GM23338 (cell line): ENCODE measurements around the gene PROS1.

ENCODE experiments used
- CREB1 ChIP-seq: fragments of 250-450 bp; sonication (Bioruptor Pico); IDR thresholded peaks from 2 replicates; pipeline ENCODE4 v1.5.0; 2020; ENCODE audit warnings: low read depth, mild to moderate bottlenecking, moderate library complexity
- CTCF ChIP-seq, 2 experiments: fragments of 200-600 bp in 1 of 2; sonication (generic) in 1 of 2; conservative IDR thresholded peaks; 2 replicates each; pipeline versions ENCODE4 v1.5.1 to v1.6.1; 2016 to 2017; ENCODE audit warnings: antibody characterized with exemption in 2 of 2, low read depth in 2 of 2, mild to moderate bottlenecking in 2 of 2, moderate library complexity in 1 of 2
- ETS1 ChIP-seq: IDR thresholded peaks from 2 replicates; pipeline ENCODE4 v1.6.1; 2016; ENCODE audit warnings: antibody characterized with exemption
- EZH2 ChIP-seq: fragments of 200-600 bp; sonication (generic); IDR thresholded peaks from one replicate; pipeline ENCODE4 v1.8.0; 2017; ENCODE audit warnings: antibody characterized with exemption, mild to moderate bottlenecking, low read depth; ENCODE audit not compliant: unreplicated experiment
- EZH2phosphoT487 ChIP-seq: fragments of 200-600 bp; sonication (generic); IDR thresholded peaks from one replicate; pipeline ENCODE4 v1.8.1; 2018; ENCODE audit warnings: antibody characterized with exemption; ENCODE audit not compliant: unreplicated experiment
- POLR2AphosphoS5 ChIP-seq: IDR thresholded peaks from 2 replicates; pipeline ENCODE4 v1.6.1; 2016; ENCODE audit warnings: antibody characterized with exemption, low read depth
- REST ChIP-seq: IDR thresholded peaks from one replicate; pipeline ENCODE4 v1.6.1; 2018; ENCODE audit warnings: antibody characterized with exemption; ENCODE audit not compliant: unreplicated experiment
- ZNF114 ChIP-seq: fragments of 250-450 bp; sonication (Bioruptor Pico); IDR thresholded peaks from 2 replicates; pipeline ENCODE4 v1.5.0; 2020; ENCODE audit warnings: mild to moderate bottlenecking, moderate library complexity
- ZNF331 ChIP-seq: fragments of 250-450 bp; sonication (Bioruptor Pico); IDR thresholded peaks from 2 replicates; pipeline ENCODE4 v1.5.0; 2020; ENCODE audit warnings: low read depth, mild to moderate bottlenecking, moderate library complexity

- TF ChIP-seq CTCF (conservative IDR thresholded peaks at IDR 0.05; ENCODE audit: low read depth in 2 of 2) (no peak), EZH2 (no peak), CREB1 (CRISPR knock-in tag) (no peak), POLR2AphosphoS5 (no peak), ETS1 (no peak), EZH2phosphoT487 (no peak), REST (no peak), ZNF331 (CRISPR knock-in tag) (no peak), ZNF114 (CRISPR knock-in tag) (no peak)
Observed at GRCh38 chr3:93991631-93992030, 17.9 kb upstream of the PROS1 start.
